GM21447 (cell line): ENCODE results near the gene C2orf92.
"Not testable (repeated sequence)": the region's sequence is repeated elsewhere in the genome, so short reads cannot be mapped to it uniquely, and the experiment has no call there.

Experiments
- ATAC-seq: cut with Tn5 transposase; IDR thresholded peaks from one replicate; pipeline ENCODE4 v1.9.1; 2021; ENCODE audit not compliant: unreplicated experiment

The C2orf92 gene

GRCh38 chr2:97659256-97660043 is 10.1 kb upstream of the C2orf92 start:
- ATAC-seq: no peak

GRCh38 chr2:97660044-97660774 is 9.3 kb upstream of the C2orf92 start:
- ATAC-seq: no peak

GRCh38 chr2:97660775-97661389 is 8.6 kb upstream of the C2orf92 start:
- ATAC-seq: no peak

- no peak for ATAC-seq
Measured at GRCh38 chr2:97661927-97662326, 7.6 kb upstream of the C2orf92 start.

- no peak for ATAC-seq
Measured at GRCh38 chr2:97662386-97662894, 7.1 kb upstream of the C2orf92 start.

- ATAC-seq: peak; percentile 41
Measured at GRCh38 chr2:97662895-97663625, 6.5 kb upstream of the C2orf92 start.

GRCh38 chr2:97663626-97663961 is 5.9 kb upstream of the C2orf92 start:
- peak; percentile 27 for ATAC-seq

- peak; percentile 80 for ATAC-seq
Measured at GRCh38 chr2:97663962-97664635, 5.4 kb upstream of the C2orf92 start, which contains the start of gene ACTR1B. Gene ACTR1B, minus strand, starts transcription at chr2:97664044. Its CDS starts 154 bp downstream, at chr2:97663890.

- ATAC-seq: no peak
Measured at GRCh38 chr2:97664636-97664970, 4.9 kb upstream of the C2orf92 start.

- no peak for ATAC-seq
Measured at GRCh38 chr2:97670471-97670870, 958 bp downstream of the C2orf92 start.

- ATAC-seq: no peak
Measured at GRCh38 chr2:97671526-97671925, 2.0 kb downstream of the C2orf92 start.

GRCh38 chr2:97672606-97673140 is 3.2 kb downstream of the C2orf92 start:
- ATAC-seq: not testable (repeated sequence)

- no peak for ATAC-seq
Measured at GRCh38 chr2:97673182-97673914, 3.8 kb downstream of the C2orf92 start.

- no peak for ATAC-seq
Measured at GRCh38 chr2:97673915-97674283, 4.4 kb downstream of the C2orf92 start.

GRCh38 chr2:97675430-97676113 is 6.1 kb downstream of the C2orf92 start:
- no peak for ATAC-seq

GRCh38 chr2:97676620-97677019 is 7.1 kb downstream of the C2orf92 start:
- no peak for ATAC-seq

GRCh38 chr2:97677480-97677879 is 8.0 kb downstream of the C2orf92 start:
- ATAC-seq: no peak

GRCh38 chr2:97678298-97678697 is 8.8 kb downstream of the C2orf92 start:
- no peak for ATAC-seq

GRCh38 chr2:97687235-97687634 is 17.7 kb downstream of the C2orf92 start:
- not testable (repeated sequence) for ATAC-seq
